NCI-H748 treated with DMSO at 0.1 percent for 48 hours (cell line): ENCODE data around the gene SMARCA2.

ENCODE experiments used
- DNase-seq: peaks from one replicate; lab custom pipeline; 2025; lab: John Stamatoyannopoulos, UW

The SMARCA2 gene

DNA sequence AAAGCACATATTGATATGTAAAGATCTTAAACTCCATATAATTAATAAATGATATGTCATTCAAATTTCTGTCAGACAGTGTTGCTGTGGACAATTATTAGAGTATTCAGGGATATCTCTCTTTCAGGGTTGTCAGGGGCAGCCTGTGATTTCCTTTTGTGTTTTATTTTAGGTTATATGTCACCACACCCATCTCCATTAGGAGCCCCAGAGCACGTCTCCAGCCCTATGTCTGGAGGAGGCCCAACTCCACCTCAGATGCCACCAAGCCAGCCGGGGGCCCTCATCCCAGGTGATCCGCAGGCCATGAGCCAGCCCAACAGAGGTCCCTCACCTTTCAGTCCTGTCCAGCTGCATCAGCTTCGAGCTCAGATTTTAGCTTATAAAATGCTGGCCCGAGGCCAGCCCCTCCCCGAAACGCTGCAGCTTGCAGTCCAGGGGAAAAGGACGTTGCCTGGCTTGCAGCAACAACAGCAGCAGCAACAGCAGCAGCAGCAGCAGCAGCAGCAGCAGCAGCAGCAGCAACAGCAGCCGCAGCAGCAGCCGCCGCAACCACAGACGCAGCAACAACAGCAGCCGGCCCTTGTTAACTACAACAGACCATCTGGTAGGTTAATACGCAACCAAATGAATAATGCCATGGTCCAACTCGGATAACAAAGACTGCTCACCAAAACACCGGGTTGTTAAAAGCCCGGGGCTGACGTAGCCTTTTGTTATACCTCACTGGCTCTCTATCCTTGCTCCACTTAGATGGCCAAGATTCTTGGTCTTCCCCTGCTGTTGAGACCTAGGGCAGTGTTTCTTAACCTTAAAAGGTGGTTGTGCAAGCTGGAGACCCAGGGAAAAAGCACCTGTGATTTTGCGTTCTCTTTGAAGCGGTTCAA lies 24.4 kb downstream of the SMARCA2 start:
- DNase-seq = no peak

DNA sequence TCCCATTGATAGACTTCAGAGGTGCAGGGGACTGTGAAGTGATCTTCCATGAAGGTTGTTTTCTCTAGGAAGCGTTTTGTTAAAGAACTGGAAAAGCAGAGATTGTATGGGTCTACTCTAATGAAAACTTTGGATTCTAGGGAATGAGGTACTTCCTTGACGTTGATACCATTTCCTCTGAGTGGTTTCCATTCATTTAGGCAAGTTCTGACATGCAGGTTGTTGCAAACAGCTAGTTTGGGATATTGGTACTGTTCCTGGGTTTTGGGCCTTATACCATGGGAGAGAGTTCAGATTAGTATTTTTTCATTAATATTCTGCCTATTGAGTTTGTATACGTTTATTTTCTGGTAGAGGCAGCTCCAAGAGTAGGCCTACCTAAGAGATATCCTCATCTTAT lies 25.7 kb downstream of the SMARCA2 start:
- DNase-seq = no peak

DNA sequence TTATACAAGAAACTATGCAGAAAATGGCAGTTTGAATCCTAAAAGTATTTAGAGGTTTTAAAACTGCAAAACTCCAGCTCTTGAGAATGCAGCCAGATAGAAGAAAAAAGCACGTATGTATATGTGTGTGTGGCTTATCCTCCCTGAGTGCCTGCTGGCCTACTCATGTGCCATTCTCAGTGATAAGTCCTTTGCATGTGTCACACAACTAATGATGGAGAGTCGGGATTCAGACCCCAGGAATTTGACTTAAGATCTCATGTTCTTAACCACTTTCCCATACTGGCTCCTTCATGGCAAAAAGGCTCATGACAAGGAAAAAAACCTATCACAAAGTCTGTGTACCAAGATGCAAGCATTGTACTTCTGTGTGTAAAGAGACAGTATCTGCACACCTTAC lies 26.6 kb downstream of the SMARCA2 start:
- no peak for DNase-seq

DNA sequence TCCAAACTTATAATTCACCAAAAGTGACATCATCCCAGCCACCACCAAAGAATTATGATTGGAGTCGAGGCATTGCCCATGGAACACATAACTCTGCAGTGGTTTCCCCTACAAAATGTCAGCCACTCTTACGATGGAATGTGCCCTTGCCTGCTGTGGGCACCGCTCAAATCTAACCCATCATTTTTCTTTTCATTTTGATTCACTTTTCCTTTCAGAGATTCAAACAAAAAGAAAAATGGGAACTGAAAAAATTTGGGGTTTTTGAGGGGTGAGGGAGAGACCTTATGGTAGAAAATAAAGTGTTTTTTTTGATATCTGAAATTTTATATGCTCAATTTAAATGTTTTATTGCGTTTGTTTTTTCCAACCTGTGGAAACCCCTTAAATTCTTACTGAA lies 28.1 kb downstream of the SMARCA2 start:
- no peak for DNase-seq

DNA sequence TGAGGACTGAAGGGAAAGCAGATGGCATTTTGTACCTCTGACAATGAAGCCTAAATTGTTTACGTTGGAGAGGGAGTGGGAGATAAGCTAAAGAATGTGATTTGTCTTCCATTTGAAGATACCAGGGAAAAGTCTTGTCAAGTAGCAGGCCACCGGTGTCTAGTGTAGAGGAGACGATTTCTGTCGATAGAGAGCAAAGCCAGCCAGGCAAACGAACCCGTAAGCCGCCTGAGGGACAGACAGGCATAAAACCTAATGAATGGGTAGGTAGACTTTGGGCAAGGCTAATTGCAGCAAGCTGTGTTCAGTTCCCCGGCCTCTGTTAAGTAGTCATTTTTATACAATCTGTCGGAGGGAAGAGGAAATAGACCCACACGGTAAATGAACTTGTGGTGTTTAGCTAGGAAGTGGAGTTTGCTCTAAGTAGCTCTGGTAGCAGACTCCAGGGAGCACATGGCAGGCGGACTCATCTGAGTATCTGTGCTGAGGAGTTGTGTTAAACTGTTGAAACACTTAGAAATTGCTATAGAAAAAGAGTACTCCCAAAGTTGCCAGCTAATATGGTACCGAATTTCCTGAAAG lies 28.8 kb downstream of the SMARCA2 start:
- no peak for DNase-seq

DNA sequence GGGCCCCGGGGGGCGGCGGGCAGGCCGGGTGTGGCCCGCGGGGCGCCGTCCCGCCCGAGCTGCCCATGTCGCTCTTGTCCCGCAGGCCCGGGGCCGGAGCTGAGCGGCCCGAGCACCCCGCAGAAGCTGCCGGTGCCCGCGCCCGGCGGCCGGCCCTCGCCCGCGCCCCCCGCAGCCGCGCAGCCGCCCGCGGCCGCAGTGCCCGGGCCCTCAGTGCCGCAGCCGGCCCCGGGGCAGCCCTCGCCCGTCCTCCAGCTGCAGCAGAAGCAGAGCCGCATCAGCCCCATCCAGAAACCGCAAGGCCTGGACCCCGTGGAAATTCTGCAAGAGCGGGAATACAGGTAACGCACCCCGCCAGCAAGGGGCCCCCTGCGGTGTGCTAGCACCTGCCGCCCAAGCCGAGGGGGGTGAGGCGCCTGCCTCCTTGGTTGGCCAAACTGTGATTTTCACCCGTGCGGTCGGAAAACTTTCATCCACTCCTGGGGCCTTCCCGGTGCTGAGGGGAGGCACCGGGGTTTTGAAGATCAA lies 32.1 kb downstream of the SMARCA2 start:
- no peak for DNase-seq

DNA sequence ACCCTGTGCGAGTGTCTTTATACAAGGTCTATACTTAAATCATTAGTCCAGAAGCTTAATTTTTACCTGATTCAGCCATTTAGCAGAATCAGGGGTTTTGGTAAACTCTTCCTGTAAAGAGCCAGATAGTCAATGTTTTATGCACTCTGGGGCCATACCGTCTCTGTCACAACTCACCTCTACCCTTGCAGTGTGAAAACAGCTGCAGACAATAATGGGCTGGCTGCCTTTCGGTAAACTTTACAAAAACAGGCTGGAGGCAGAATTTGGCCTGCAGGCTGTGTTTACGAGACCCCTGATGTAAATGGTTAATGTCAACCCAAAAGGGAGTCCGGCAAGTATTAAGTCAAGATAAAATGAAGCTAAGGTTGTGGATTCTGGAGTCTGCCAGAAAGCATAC lies 32.8 kb downstream of the SMARCA2 start:
- no peak for DNase-seq

DNA sequence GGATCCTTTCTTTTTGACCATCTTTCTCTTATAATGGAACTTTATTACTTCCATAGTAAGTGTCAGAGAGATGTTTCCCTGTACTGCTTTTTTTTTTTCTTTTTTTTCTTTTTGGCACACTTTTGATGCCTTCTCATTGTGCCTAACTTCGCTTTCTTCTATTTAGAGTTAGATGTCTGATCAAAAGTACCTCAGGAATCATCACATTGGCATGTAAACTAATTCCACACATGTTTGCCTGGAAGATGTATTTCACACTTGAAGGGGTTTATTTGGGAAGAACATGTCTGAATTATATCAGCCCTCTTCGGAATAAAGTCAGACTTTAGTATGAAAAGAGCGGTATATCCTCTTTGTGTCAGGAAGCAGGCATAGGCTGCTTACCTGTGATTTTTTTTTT lies 35.1 kb downstream of the SMARCA2 start:
- DNase-seq = no peak

DNA sequence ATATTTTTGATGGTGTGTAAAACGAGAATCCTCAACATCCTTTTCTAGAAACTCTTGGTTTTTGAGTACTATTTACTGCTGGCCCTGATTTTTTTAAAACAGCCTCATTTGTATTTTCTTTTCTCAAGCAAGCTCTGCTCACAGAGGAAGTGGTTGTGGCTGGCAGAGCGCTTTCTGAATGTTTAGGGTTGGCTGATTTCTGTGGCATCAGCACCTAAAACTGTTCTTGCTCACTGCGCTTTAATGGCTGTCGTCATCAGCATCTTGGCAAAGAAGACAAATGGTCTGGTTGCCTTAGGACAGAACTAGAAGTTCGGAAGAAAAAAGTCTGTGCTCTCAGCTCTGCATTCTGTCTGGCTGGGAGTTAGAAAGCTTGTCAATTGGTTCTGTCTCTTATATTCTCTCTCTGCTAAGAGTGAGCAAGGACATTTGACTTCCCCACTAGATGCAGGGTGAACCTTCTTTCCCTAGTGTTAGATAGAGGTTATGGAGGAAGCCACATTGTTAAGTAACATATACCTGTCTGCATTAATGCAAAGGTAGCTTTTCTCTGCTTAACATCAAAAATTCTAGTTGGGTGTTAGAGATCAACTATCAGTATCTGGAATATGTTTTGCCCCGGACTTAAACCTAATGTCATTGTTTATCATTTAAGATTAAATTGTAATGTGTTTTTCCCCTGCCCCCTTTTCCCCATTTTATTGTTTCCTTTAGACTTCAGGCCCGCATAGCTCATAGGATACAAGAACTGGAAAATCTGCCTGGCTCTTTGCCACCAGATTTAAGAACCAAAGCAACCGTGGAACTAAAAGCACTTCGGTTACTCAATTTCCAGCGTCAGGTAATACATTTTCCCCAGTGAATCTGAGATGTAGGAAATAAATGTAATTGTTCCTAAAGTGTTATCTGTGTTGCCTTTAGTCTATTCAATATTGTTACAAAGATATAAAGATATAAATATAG lies 39.0 kb downstream of the SMARCA2 start:
- no peak for DNase-seq

DNA sequence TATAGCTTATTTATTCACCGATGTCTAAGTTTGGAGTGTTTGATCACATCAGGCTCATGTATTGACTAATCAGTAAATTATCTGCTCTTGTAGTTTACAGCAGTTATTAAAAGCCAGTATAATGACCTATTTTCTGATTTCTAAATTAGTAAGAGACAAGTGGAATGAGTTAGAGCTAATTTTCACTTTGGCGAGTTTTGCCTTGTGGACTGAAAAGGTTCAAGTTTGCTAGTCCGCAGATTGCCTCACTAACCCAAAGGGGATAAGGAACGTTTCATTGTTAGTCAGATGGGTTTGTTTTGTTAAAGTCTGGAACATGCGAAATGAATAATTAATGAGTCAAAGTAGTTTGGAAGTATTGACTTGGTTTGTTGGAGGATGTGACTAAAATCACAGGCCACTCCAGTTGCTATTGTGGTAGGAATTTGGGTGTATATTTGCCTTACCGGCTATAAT lies 40.1 kb downstream of the SMARCA2 start:
- DNase-seq = no peak

DNA sequence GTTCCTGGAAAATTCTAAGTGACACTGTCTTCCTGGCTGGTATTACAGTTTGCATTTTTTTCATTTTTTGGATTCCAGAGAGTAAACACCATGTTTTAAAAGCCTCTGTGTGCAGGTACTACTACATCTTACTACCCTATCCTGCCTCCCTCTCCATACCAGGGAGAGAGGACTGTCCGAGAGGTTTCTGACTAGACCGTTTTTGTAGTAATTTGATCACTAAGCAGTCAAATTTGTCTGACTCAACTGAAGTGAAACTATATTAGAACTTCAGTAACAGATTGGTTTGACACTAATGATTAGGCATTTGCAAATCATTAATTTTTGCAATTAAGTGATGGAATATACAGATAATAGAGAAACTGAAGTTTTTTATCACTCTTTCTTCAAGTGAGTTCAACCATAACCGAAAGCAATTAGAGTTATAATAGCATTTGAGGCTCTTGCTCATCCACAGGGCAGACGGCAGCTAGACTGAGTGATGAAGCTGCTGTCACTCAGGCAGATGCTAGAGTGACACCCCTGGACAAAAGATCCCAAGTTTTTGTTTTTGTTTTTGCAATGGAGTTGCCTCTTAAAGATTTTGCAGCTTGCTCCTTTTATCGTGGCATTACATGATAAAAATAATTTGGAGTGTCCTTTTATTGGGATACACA lies 44.3 kb downstream of the SMARCA2 start:
- DNase-seq = no peak

DNA sequence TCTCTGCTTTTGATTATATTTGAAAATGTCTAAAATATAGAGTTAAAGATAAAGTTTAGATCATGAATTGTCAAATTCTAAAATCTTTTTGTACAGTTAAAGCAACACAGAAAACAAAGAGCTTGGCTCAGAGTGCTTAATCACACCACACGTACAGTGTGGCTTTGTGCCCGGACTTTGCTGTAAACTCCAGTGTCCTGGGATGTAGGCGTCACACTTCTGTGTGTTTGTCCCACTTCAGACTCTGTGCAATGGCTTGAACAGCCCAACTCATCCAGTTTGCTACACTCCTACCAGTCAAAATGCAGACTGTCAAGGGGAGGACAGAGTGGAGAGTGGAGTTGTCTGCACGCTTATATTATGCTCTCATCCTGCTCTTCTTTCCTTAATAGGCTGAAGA lies 45.3 kb downstream of the SMARCA2 start:
- DNase-seq = no peak

DNA sequence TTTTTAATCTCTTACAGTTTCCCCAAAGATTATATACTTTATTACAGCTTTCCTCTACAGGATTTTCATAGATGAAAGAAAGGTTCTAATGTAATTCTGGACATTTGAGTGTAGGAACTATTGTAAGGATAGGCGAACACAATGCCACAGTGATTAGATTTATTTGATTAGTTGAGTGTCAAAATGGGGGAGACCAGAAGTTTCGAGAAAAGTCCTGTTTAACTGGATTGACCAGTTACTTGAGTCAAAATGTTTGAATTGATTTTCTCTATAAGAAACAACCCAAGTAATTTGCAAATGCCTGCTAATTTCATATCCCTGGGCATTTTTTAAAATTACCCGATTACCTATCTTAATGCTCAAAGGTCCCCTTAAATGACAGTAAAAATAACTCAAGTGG lies 50.6 kb downstream of the SMARCA2 start:
- no peak for DNase-seq

DNA sequence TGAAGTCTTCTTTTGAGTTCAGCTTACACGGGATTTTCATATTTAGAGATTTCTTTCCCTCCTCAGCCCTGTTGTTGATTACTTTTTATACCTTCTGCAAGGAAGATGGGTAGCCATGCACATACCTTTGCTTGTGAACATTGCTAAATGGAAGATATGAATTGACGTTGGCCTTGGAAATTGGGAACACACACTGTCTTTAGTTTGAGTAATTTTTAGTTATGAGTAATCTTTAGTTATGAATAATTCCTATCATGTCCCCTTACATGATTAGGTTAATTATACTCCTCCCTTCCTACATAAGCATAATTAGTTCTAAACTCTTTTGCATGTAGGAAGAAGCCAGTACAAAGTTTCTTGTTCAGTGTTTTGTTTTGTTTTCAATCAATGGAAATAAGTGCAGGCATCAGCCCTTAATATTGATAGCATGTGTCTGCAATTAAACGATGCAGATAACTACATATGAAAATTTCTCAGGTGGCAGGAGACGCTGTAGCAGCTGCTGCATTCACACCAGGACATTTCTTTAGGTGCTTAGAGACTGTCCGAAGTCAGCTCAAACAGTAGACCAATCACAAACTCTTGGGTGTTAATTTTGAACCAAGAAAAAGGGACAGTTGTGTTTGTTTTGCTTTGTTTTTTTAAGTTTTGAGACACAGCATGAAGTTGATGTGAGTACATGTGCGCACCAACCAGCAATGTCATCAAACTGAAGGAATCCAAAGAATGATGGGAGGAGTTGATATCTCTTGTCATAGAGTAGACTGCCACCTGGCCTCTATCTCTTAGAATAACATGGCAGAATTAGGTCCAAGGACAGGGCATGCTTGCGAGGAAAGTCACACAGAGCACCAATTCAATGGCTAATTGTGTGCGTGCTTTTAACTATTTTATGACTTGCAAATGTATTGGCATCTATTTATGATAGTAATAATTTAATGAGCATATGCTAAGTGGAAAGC lies 51.4 kb downstream of the SMARCA2 start:
- DNase-seq = no peak

DNA sequence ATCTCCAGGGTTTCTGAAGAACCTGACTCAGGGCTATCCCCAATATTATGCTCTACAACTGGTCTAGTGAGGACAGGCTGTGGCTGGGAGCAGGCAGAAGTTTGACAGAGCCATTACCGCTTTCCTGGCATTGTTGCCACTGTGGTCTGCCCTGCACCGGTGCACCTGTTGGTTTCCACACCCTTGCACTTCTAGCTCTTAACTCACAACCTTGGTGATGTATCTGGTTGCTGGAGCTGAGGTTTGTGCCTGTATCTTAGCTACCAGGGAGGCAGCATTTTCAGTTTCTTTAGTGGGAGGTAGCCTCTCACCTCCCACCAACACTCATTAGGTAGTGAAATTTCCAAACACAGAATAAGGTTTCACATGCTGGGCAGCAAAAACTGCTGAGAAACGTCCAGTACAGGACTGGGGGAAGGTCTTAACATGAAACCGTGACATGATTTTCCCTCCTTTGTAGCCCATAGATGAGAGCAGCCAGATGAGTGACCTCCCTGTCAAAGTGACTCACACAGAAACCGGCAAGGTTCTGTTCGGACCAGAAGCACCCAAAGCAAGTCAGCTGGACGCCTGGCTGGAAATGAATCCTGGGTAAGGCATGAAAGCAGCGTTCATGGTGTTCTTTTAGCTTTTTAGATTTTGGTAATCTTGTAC lies 57.7 kb downstream of the SMARCA2 start:
- DNase-seq = no peak

DNA sequence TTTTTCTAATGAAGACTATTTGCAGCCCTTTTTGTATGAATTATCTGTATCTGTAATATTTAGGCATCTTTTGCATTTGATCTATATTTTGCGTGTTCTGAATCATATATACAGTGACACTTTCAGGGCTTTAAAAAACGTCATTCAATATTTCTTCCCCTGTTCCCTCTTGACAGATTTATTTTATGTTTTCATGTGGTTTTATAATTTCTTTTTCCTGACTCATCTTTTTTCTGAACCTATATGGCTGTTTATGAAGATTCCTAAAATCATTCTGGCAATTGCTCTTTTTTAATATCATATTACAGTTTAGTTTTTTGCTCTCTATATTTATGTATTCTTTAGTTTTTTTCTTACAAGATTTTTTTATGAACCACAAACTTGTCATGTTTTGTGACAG lies 67.6 kb downstream of the SMARCA2 start:
- DNase-seq = no peak

DNA sequence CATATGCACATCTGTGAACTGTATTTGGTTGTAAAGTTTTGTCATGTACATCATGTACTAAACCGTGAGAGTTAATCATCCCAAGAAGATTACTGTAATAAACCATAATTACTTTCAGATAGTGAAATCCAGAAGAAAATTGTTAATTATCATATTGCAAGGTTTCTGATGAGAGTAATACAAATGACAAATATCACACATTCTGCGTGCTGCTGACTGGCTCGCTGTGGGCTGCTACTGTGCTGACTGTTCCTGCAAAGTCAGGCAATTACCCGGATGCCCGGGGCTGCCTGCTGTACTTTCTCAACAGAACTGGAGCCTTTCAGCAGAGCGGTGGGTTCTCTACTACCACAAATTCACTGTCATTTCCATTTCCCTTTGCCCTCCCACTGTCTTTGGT lies 68.3 kb downstream of the SMARCA2 start:
- no peak for DNase-seq

DNA sequence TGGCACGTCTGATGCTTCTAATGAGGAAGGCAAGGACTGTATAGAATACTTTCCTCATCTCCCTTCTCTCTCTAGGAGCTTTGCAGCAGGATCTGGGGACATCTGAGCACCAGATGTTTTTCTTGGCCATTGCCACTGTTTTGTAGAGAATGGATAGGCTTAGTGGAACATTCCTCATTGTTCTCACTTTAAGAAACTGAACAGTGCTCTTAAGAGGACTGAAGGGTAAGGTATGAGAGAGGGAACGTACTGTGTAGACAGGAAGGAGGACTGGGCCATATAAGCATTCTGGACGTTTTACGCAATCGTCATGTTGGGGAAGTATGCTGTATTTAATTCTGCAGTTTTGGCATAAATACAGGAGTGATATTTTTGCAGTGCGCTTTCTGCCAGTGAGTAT lies 70.6 kb downstream of the SMARCA2 start:
- no peak for DNase-seq

DNA sequence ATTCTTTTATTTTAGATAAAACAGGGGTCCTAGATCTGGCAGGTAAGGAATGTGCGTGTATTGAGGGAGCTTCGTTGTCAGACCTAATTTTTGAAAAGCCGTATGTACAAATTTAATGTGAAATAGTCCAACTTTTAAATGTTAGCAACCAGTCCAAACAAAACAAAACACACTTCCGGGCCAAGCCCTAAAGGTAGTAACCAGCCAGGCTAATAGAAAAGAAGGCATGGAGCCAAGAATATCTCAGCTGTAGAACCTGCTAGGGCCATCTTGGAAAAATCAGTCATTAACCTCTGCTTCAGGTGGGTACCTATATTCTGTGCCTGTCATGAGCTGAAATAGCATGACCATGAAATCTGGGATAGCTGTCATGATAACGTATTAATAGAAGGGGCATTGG lies 71.0 kb downstream of the SMARCA2 start:
- DNase-seq = no peak

DNA sequence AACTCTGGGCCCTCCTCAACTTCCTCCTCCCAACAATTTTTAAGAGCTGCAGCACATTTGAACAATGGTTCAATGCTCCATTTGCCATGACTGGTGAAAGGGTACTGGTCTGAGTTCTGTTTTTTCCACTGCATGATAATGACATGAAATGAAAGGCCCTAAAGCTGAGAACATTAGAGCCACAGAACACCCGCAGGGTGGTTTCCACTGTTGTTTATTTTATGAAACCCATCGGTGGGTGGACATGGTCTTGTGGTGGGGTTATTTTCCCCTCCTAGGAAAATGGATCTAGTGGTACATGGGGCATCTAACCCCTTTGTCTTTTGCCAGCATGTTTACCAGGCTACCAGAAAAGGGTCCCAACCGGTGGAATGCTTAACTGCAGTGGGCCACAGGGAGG lies 71.8 kb downstream of the SMARCA2 start:
- DNase-seq = no peak
